NCI-H2227 treated with DMSO at 0.1 percent for 48 hours (cell line): ENCODE measurements around the gene RIMKLB.
"Not testable (repeated sequence)": the region's sequence is repeated elsewhere in the genome, so short reads cannot be mapped to it uniquely, and the experiment has no call there.

ENCODE experiments used
- DNase-seq: peaks from one replicate; lab custom pipeline; 2025; lab: John Stamatoyannopoulos, UW

The RIMKLB gene

GRCh38 chr12:8779281-8779680 is 81.5 kb downstream of the RIMKLB start:
- DNase-seq: no peak

GRCh38 chr12:8779862-8780261 is 82.1 kb downstream of the RIMKLB start:
- no peak for DNase-seq

- peak; percentile 2 for DNase-seq
Observed at GRCh38 chr12:8780389-8780788, 82.6 kb downstream of the RIMKLB start.

GRCh38 chr12:8781381-8782127 is 83.8 kb downstream of the RIMKLB start:
- no peak for DNase-seq

GRCh38 chr12:8784290-8784888 is 86.6 kb downstream of the RIMKLB start:
- no peak for DNase-seq

- no peak for DNase-seq
Observed at GRCh38 chr12:8785499-8785898, 87.7 kb downstream of the RIMKLB start.

GRCh38 chr12:8787206-8787605 is 89.4 kb downstream of the RIMKLB start:
- not testable (repeated sequence) for DNase-seq

- DNase-seq: not testable (repeated sequence)
Observed at GRCh38 chr12:8788706-8789105, 90.9 kb downstream of the RIMKLB start.

- not testable (repeated sequence) for DNase-seq
Observed at GRCh38 chr12:8789341-8790013, 91.7 kb downstream of the RIMKLB start.

GRCh38 chr12:8793226-8793625 is 95.4 kb downstream of the RIMKLB start:
- not testable (repeated sequence) for DNase-seq

- DNase-seq: not testable (repeated sequence)
Observed at GRCh38 chr12:8794611-8795010, 96.8 kb downstream of the RIMKLB start.

GRCh38 chr12:8796831-8797626 is 99.2 kb downstream of the RIMKLB start:
- no peak for DNase-seq

GRCh38 chr12:8801213-8801612 is 103.4 kb downstream of the RIMKLB start:
- not testable (repeated sequence) for DNase-seq

- DNase-seq: not testable (repeated sequence)
Observed at GRCh38 chr12:8804833-8805232, 107.0 kb downstream of the RIMKLB start.

- not testable (repeated sequence) for DNase-seq
Observed at GRCh38 chr12:8805487-8805886, 107.7 kb downstream of the RIMKLB start.

GRCh38 chr12:8807084-8807483 is 109.3 kb downstream of the RIMKLB start:
- not testable (repeated sequence) for DNase-seq

- not testable (repeated sequence) for DNase-seq
Observed at GRCh38 chr12:8810112-8810511, 112.3 kb downstream of the RIMKLB start.

GRCh38 chr12:8813572-8814357 is 116.0 kb downstream of the RIMKLB start:
- no peak for DNase-seq

- DNase-seq: no peak
Observed at GRCh38 chr12:8816448-8817050, 118.8 kb downstream of the RIMKLB start.

GRCh38 chr12:8817856-8818255 is 120.1 kb downstream of the RIMKLB start:
- DNase-seq: no peak

GRCh38 chr12:8818526-8818925 is 120.7 kb downstream of the RIMKLB start:
- no peak for DNase-seq
